ENCODE measurements around the gene NWD2.

Gene NWD2

DNA sequence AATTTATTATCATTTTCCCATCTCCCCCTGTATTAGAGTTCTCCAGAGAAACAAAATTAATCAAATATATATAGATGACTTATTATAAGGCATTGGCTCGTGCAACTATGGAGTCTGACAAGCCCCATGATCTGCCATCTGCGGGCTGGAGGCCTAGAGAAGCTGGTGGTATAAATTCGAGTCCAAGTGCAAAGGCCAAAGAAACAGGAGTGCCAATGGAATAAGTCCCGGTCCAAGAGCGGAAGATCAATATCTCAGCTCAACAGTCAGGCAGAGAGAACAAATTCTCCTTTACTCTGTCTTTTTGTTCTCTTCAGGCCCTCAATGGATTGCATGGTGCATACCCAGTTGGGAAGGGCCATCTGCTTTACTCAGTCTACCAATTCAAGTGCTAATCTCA lies 178.8 kb downstream of the NWD2 start:
- H3K9me3 ChIP-seq (ENCODE audit: control insufficient read depth, low read length), result no peaks in the 10 kb centered on the region
- H3K4me1 ChIP-seq (ENCODE audit: control insufficient read depth, insufficient read depth, low read depth, low read length), result no peaks in the 10 kb centered on the region
- DNase-seq, result no peak
- no peak overlapping the region for H2BK12ac ChIP-seq (ENCODE audit: low read length in 2 of 2)
- H3K9ac ChIP-seq (ENCODE audit: low read length), result no peak overlapping the region
- no peak overlapping the region for H2BK5ac ChIP-seq (ENCODE audit: low read depth, low read length, poor library complexity, severe bottlenecking)
- no peak overlapping the region for H3K4ac ChIP-seq (ENCODE audit: low read depth in 1 of 2, low read length in 2 of 2)
- no peak overlapping the region for H2AFZ ChIP-seq (ENCODE audit: low read depth, low read length)
- no peak overlapping the region for H4K91ac ChIP-seq (ENCODE audit: low read length)
- no peak overlapping the region for H3K23ac ChIP-seq (ENCODE audit: low read length in 2 of 2)
- no peak overlapping the region for H2BK120ac ChIP-seq (ENCODE audit: low read depth, low read length)
- H3K4me3 ChIP-seq (ENCODE audit: insufficient read depth in 1 of 2, low read depth in 1 of 2, low read length in 2 of 2), result no peak overlapping the region
- no peak overlapping the region for H2BK15ac ChIP-seq (ENCODE audit: low read depth, poor library complexity, severe bottlenecking)
- no peaks in the 10 kb centered on the region for H3K27me3 ChIP-seq (ENCODE audit: control insufficient read depth in 1 of 2, insufficient read depth in 1 of 2, low read length in 2 of 2)
- H3K36me3 ChIP-seq (ENCODE audit: control insufficient read depth in 1 of 2, insufficient read depth in 2 of 2, low read depth in 1 of 2, low read length in 2 of 2), result no peaks in the 10 kb centered on the region
- 77% methylated on average over 5 of the region's 5 CpGs for WGBS
- H2AK5ac ChIP-seq (ENCODE audit: low read length, severe bottlenecking), result no peak overlapping the region
- no peaks in the 10 kb centered on the region for H3K79me1 ChIP-seq (replicated peaks; ENCODE audit: low read length, poor library complexity, severe bottlenecking)
- H4K8ac ChIP-seq (ENCODE audit: low read length), result no peak overlapping the region
- no peak overlapping the region for H3K14ac ChIP-seq (ENCODE audit: low read length in 2 of 2)
- no peak overlapping the region for H3K27ac ChIP-seq (ENCODE audit: low read length, poor library complexity, severe bottlenecking)
- no peak overlapping the region for H3K4me2 ChIP-seq (ENCODE audit: low read length, poor library complexity, severe bottlenecking)
- H3K18ac ChIP-seq (ENCODE audit: low read depth in 1 of 2, low read length in 2 of 2), result no peak overlapping the region

DNA sequence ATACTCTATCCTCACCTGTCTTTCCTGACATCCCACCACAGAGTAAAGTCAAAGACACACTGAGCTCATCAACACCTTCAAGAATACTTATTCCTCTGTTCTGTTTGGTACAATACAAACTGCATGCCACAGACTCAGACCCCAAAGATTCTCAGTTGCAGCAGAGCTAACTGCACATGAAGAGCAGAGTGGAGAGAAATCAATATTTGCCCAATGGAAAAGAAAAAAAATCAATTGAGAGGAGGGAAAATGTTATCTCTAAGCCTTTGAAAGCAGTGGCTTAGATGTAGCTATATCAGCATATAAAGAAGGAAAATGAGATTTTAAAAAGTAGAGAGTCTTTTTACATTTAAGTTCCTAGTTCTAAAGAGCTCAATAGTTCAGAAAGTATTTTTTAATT lies 180.2 kb downstream of the NWD2 start:
- Histone ChIP-seq H2AFZ (ENCODE audit: low read depth, low read length) (no peak overlapping the region), H3K4me3 (ENCODE audit: insufficient read depth in 1 of 2, low read depth in 1 of 2, low read length in 2 of 2) (no peak overlapping the region), H3K36me3 (ENCODE audit: control insufficient read depth in 1 of 2, insufficient read depth in 2 of 2, low read depth in 1 of 2, low read length in 2 of 2) (no peaks in the 10 kb centered on the region), H3K18ac (ENCODE audit: low read depth in 1 of 2, low read length in 2 of 2) (no peak overlapping the region), H2BK120ac (ENCODE audit: low read depth, low read length) (no peak overlapping the region), H2BK12ac (ENCODE audit: low read length in 2 of 2) (no peak overlapping the region), H2BK15ac (ENCODE audit: low read depth, poor library complexity, severe bottlenecking) (no peak overlapping the region), H2BK5ac (ENCODE audit: low read depth, low read length, poor library complexity, severe bottlenecking) (no peak overlapping the region), H3K27me3 (ENCODE audit: control insufficient read depth in 1 of 2, insufficient read depth in 1 of 2, low read length in 2 of 2) (no peaks in the 10 kb centered on the region), H3K23ac (ENCODE audit: low read length in 2 of 2) (no peak overlapping the region), H2AK5ac (ENCODE audit: low read length, severe bottlenecking) (no peak overlapping the region), H3K4me2 (ENCODE audit: low read length, poor library complexity, severe bottlenecking) (no peak overlapping the region), H3K79me1 (replicated peaks; ENCODE audit: low read length, poor library complexity, severe bottlenecking) (no peaks in the 10 kb centered on the region), H3K9ac (ENCODE audit: low read length) (no peak overlapping the region), H4K8ac (ENCODE audit: low read length) (no peak overlapping the region), H3K14ac (ENCODE audit: low read length in 2 of 2) (no peak overlapping the region), H3K27ac (ENCODE audit: low read length, poor library complexity, severe bottlenecking) (no peak overlapping the region), H3K4ac (ENCODE audit: low read depth in 1 of 2, low read length in 2 of 2) (no peak overlapping the region), H4K91ac (ENCODE audit: low read length) (no peak overlapping the region), H3K9me3 (ENCODE audit: control insufficient read depth, low read length) (no peaks in the 10 kb centered on the region), H3K4me1 (ENCODE audit: control insufficient read depth, insufficient read depth, low read depth, low read length) (no peaks in the 10 kb centered on the region)
- DNase-seq, result no peak

- Histone ChIP-seq H2AFZ (ENCODE audit: low read depth, low read length) (no peak overlapping the region), H2BK120ac (ENCODE audit: low read depth, low read length) (no peak overlapping the region), H3K27ac (ENCODE audit: low read length, poor library complexity, severe bottlenecking) (no peak overlapping the region), H2BK12ac (ENCODE audit: low read length in 2 of 2) (no peak overlapping the region), H2AK5ac (ENCODE audit: low read length, severe bottlenecking) (no peak overlapping the region), H3K9ac (ENCODE audit: low read length) (no peak overlapping the region), H4K91ac (ENCODE audit: low read length) (no peak overlapping the region), H3K4ac (ENCODE audit: low read depth in 1 of 2, low read length in 2 of 2) (no peak overlapping the region), H3K4me3 (ENCODE audit: insufficient read depth in 1 of 2, low read depth in 1 of 2, low read length in 2 of 2) (no peak overlapping the region), H3K36me3 (ENCODE audit: control insufficient read depth in 1 of 2, insufficient read depth in 2 of 2, low read depth in 1 of 2, low read length in 2 of 2) (no peaks in the 10 kb centered on the region), H3K18ac (ENCODE audit: low read depth in 1 of 2, low read length in 2 of 2) (no peak overlapping the region), H3K4me1 (ENCODE audit: control insufficient read depth, insufficient read depth, low read depth, low read length) (no peaks in the 10 kb centered on the region), H3K79me1 (replicated peaks; ENCODE audit: low read length, poor library complexity, severe bottlenecking) (no peaks in the 10 kb centered on the region), H3K27me3 (ENCODE audit: control insufficient read depth in 1 of 2, insufficient read depth in 1 of 2, low read length in 2 of 2) (no peaks in the 10 kb centered on the region), H4K8ac (ENCODE audit: low read length) (no peak overlapping the region), H3K23ac (ENCODE audit: low read length in 2 of 2) (no peak overlapping the region), H3K14ac (ENCODE audit: low read length in 2 of 2) (no peak overlapping the region), H3K9me3 (ENCODE audit: control insufficient read depth, low read length) (no peaks in the 10 kb centered on the region), H2BK15ac (ENCODE audit: low read depth, poor library complexity, severe bottlenecking) (no peak overlapping the region), H3K4me2 (ENCODE audit: low read length, poor library complexity, severe bottlenecking) (no peak overlapping the region), H2BK5ac (ENCODE audit: low read depth, low read length, poor library complexity, severe bottlenecking) (no peak overlapping the region)
- 55% methylated on average over 1 of the region's 2 CpGs for WGBS
- no peak for DNase-seq
Observed at GRCh38 chr4:37425857-37426256, 181.3 kb downstream of the NWD2 start.

DNA sequence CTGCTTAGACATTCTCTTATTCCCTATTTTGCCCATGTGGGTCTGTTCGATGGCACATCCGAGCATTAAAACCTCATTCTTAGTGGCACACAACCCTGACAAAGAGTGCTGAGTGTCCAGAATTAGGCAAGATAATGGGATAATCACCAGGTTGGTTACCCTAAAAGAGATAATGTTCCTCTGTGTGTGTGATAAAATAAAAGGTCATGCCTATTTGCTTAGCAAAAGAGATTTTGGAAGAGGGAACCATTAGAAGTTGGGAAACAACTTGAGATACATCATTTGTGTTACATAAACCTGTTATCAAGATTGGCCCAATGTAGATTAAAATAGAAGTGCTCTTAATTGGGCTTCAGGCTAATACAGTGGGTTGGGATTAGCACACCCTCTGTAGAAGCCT lies 182.7 kb downstream of the NWD2 start:
- no peak overlapping the region for H3K27ac ChIP-seq (ENCODE audit: low read length, poor library complexity, severe bottlenecking)
- H3K27me3 ChIP-seq (ENCODE audit: control insufficient read depth in 1 of 2, insufficient read depth in 1 of 2, low read length in 2 of 2), result no peaks in the 10 kb centered on the region
- no peak overlapping the region for H2BK120ac ChIP-seq (ENCODE audit: low read depth, low read length)
- H3K4me3 ChIP-seq (ENCODE audit: insufficient read depth in 1 of 2, low read depth in 1 of 2, low read length in 2 of 2), result no peak overlapping the region
- H4K91ac ChIP-seq (ENCODE audit: low read length), result no peak overlapping the region
- WGBS, result 92% methylated on average over 2 of the region's 2 CpGs
- no peaks in the 10 kb centered on the region for H3K4me1 ChIP-seq (ENCODE audit: control insufficient read depth, insufficient read depth, low read depth, low read length)
- no peak overlapping the region for H2AK5ac ChIP-seq (ENCODE audit: low read length, severe bottlenecking)
- H3K4me2 ChIP-seq (ENCODE audit: low read length, poor library complexity, severe bottlenecking), result no peak overlapping the region
- H2AFZ ChIP-seq (ENCODE audit: low read depth, low read length), result no peak overlapping the region
- no peak overlapping the region for H3K18ac ChIP-seq (ENCODE audit: low read depth in 1 of 2, low read length in 2 of 2)
- no peaks in the 10 kb centered on the region for H3K9me3 ChIP-seq (ENCODE audit: control insufficient read depth, low read length)
- H3K23ac ChIP-seq (ENCODE audit: low read length in 2 of 2), result no peak overlapping the region
- H3K36me3 ChIP-seq (ENCODE audit: control insufficient read depth in 1 of 2, insufficient read depth in 2 of 2, low read depth in 1 of 2, low read length in 2 of 2), result no peaks in the 10 kb centered on the region
- H2BK5ac ChIP-seq (ENCODE audit: low read depth, low read length, poor library complexity, severe bottlenecking), result no peak overlapping the region
- H3K9ac ChIP-seq (ENCODE audit: low read length), result no peak overlapping the region
- H2BK15ac ChIP-seq (ENCODE audit: low read depth, poor library complexity, severe bottlenecking), result no peak overlapping the region
- H4K8ac ChIP-seq (ENCODE audit: low read length), result no peak overlapping the region
- no peak overlapping the region for H3K14ac ChIP-seq (ENCODE audit: low read length in 2 of 2)
- DNase-seq, result no peak
- H3K79me1 ChIP-seq (replicated peaks; ENCODE audit: low read length, poor library complexity, severe bottlenecking), result no peaks in the 10 kb centered on the region
- no peak overlapping the region for H3K4ac ChIP-seq (ENCODE audit: low read depth in 1 of 2, low read length in 2 of 2)
- H2BK12ac ChIP-seq (ENCODE audit: low read length in 2 of 2), result no peak overlapping the region

All from mesenchymal stem cell (in vitro differentiated cells and primary cell).